M059J (cell line): Measurements from ENCODE around the gene UPF2. TPM values are rescaled to one million over a fixed set of nuclear protein-coding genes. Genes with fewer than 3 reads are reported as not detected.

ENCODE experiments used
- total RNA-seq: library from RNA; depleted of rRNA; stranded (reverse); fragments of >200 nt; shearing (Covaris generic); gene quantifications from 2 replicates; pipeline ENCODE4 v1.2.3, GENCODE V29; 2014; rRNA removed

UPF2 gene
- total RNA-seq, 1 experiment from 2014 or later: 11.2 TPM

Other genes with a start within 250 kb of the UPF2 start
- gene PROSER2, start 219.5 kb downstream of the UPF2 start, total RNA-seq: 2.1 and 4.7 TPM in 2 replicates
- gene DHTKD1, start 26.1 kb upstream of the UPF2 start, total RNA-seq: 9.2 and 20.2 TPM in 2 replicates
- 5.0 and 6.4 TPM in 2 replicates for gene SEC61A2, start 86.9 kb upstream of the UPF2 start, total RNA-seq
- 53.2 and 99.3 TPM in 2 replicates for gene NUDT5, start 153.1 kb upstream of the UPF2 start, total RNA-seq
- gene CDC123, start 153.4 kb upstream of the UPF2 start, total RNA-seq: 65.1 and 83.1 TPM in 2 replicates